Gastroesophageal sphincter (tissue), 4 donors: ENCODE measurements around the gene JAKMIP2. TPM values are rescaled to one million over a fixed set of nuclear protein-coding genes. Genes with fewer than 3 reads are reported as not detected.

Experiments
- ATAC-seq: fragments of 150-250 bp; one replicate; pipeline ENCODE4 v1.9.1; 2016; ENCODE audit warnings: mild to moderate bottlenecking, moderate library complexity
- H3K27ac ChIP-seq, 4 donors: fragments of 200-600 bp; sonication (generic) in 3 of 4; 1 replicate in 3 of 4; 2 replicates in 1 of 4; pipeline ENCODE4 v1.5.1; 2016 to 2019
- H3K27me3 ChIP-seq: fragments of 200-600 bp; sonication (generic); one replicate; pipeline ENCODE4 v1.5.1; 2019
- H3K36me3 ChIP-seq, 2 donors: fragments of 200-600 bp; sonication (generic); one replicate each; pipeline ENCODE4 v1.5.1; 2019; ENCODE audit warnings: control low read depth in 1 of 2
- H3K4me1 ChIP-seq, 3 donors: fragments of 200-600 bp; sonication (generic); 1 replicate in 2 of 3; 2 replicates in 1 of 3; pipeline ENCODE4 v1.5.1; 2016 to 2019; ENCODE audit warnings: control low read depth in 2 of 3
- H3K4me3 ChIP-seq, 2 donors: fragments of 200-600 bp; sonication (generic); one replicate each; pipeline ENCODE4 v1.5.1; 2019; ENCODE audit warnings: mild to moderate bottlenecking in 1 of 2, moderate library complexity in 1 of 2
- H3K9me3 ChIP-seq, 3 donors: fragments of 200-600 bp; sonication (generic); one replicate each; pipeline ENCODE4 v1.5.1; 2017 to 2019; ENCODE audit warnings: control low read depth in 2 of 3
- CTCF ChIP-seq, 4 experiments: fragments of 200-600 bp in 2 of 4; fragments of 450-650 bp in 2 of 4; sonication (generic) in 1 of 4; IDR thresholded peaks; one replicate each; pipeline ENCODE4 v1.5.1; 2017 to 2019; ENCODE audit warnings: antibody characterized with exemption in 4 of 4, mild to moderate bottlenecking in 2 of 4, moderate library complexity in 2 of 4
- EP300 ChIP-seq: sonication (generic); formaldehyde crosslinking; IDR thresholded peaks from one replicate; pipeline ENCODE4 v1.6.1; 2017; ENCODE audit warnings: antibody characterized with exemption, mild to moderate bottlenecking
- POLR2A ChIP-seq, 2 donors: fragments of 450-650 bp; IDR thresholded peaks; one replicate each; pipeline ENCODE4 v1.6.1; 2017; ENCODE audit warnings: antibody characterized with exemption in 2 of 2, mild to moderate bottlenecking in 2 of 2, moderate library complexity in 1 of 2
- POLR2AphosphoS5 ChIP-seq: sonication (generic); formaldehyde crosslinking; IDR thresholded peaks from one replicate; pipeline ENCODE4 v1.6.1; 2017; ENCODE audit warnings: antibody characterized with exemption
- WGBS, 2 donors: methylation state at CpG; one replicate each; pipeline ENCODE4 v1.1.5; 2018; ENCODE audit warnings: low coverage in 1 of 2; 5-methylcytosine and 5-hydroxymethylcytosine counted together
- total RNA-seq, 4 donors: library from RNA; depleted of rRNA; stranded (reverse); fragments of >200 nt; gene quantifications; one replicate each; pipeline ENCODE4 v1.1.0, GENCODE V29; 2016

Gene JAKMIP2
- total RNA-seq, 4 donors from 2014 or later = 0.62 to 2.3 (median 0.79) TPM

GRCh38 chr5:147800491-147800890 is 18.0 kb upstream of the JAKMIP2 start:
- TF ChIP-seq EP300 (no peak), CTCF (IDR thresholded peaks at IDR 0.05) (no peak), POLR2A (IDR thresholded peaks at IDR 0.05) (no peak), POLR2AphosphoS5 (no peak)
- Histone ChIP-seq H3K27ac (no peak overlapping the region), H3K27me3 (no peaks in the 10 kb centered on the region), H3K9me3 (no peaks in the 10 kb centered on the region), H3K4me3 (no peak overlapping the region), H3K4me1 (no peaks in the 10 kb centered on the region), H3K36me3 (no peaks in the 10 kb centered on the region)
- 72 to 79% methylated on average over 3 of the region's 3 CpGs for WGBS, 2 donors
- no peak for ATAC-seq

- no peaks in the 10 kb centered on the region for H3K36me3 ChIP-seq
- H3K27me3 ChIP-seq = no peaks in the 10 kb centered on the region
- no peak overlapping the region for H3K27ac ChIP-seq
- H3K9me3 ChIP-seq = no peaks in the 10 kb centered on the region
- H3K4me1 ChIP-seq = no peaks in the 10 kb centered on the region
- no peak for TF ChIP-seq EP300
- no peak for TF ChIP-seq POLR2A (IDR thresholded peaks at IDR 0.05)
- no peak for TF ChIP-seq POLR2AphosphoS5
- no peak overlapping the region for H3K4me3 ChIP-seq
- WGBS, 2 donors = 70 to 77% methylated on average over 5 to 6 of the region's 6 CpGs
- no peak for ATAC-seq
These were observed 14.2 kb upstream of the JAKMIP2 start for GRCh38 chr5:147796556-147797308.

DNA sequence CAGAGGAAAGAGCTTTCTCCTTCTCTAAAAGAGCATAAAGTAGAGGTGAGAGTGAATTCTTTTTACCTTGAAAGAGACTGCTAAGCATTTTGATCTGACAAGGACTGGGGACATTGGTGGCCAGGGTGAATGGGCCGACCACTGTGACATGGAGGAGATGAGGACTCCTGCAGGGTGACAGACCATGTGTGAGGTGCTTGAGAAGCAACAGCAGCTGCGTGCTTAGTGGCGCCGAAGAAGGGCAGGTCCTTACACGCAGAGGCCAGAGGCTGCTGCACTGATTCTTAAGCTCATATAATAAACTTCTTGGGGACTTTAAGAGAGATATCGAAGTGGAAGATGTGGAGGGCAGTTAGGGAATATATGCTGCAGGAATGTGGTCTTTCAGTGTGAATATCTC is 8.7 kb upstream of the JAKMIP2 start:
- Histone ChIP-seq H3K4me1 (no peaks in the 10 kb centered on the region), H3K36me3 (no peaks in the 10 kb centered on the region), H3K9me3 (no peaks in the 10 kb centered on the region), H3K4me3 (no peak overlapping the region), H3K27me3 (no peaks in the 10 kb centered on the region), H3K27ac (no peak overlapping the region)
- TF ChIP-seq CTCF (IDR thresholded peaks at IDR 0.05) (no peak), EP300 (no peak), POLR2A (IDR thresholded peaks at IDR 0.05) (no peak), POLR2AphosphoS5 (no peak)
- no peak for ATAC-seq
- 85 to 90% methylated on average over 4 to 6 of the region's 6 CpGs for WGBS, 2 donors

DNA sequence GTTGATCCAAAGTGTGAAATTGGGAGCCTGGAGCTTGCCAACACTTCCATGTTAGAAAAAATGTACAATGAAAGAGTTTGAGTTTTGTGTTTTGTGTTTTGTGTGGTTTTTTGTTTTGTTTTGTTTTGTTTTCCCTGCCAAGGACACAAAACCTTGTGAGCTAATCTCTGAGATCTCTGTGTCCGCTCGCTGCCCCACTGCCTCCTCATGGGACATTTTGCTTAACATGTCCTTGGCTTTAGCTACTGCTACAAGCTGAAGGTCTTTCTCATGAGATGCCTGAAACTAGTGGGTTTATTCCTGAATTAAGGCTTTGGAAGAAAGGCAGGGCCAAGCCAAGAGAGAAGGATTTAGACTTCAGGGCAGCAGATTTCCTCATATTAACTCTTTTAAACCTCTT is 7.3 kb upstream of the JAKMIP2 start:
- Histone ChIP-seq H3K4me1 (no peaks in the 10 kb centered on the region), H3K9me3 (no peaks in the 10 kb centered on the region), H3K27ac (no peak overlapping the region), H3K36me3 (no peaks in the 10 kb centered on the region), H3K27me3 (no peaks in the 10 kb centered on the region), H3K4me3 (no peak overlapping the region)
- 80% methylated on average over 2 of the region's 2 CpGs; no CpG with 5 or more reads in 1 of the 2 donors for WGBS, 2 donors
- no peak for TF ChIP-seq EP300
- TF ChIP-seq CTCF (IDR thresholded peaks at IDR 0.05) = no peak
- TF ChIP-seq POLR2AphosphoS5 = no peak
- TF ChIP-seq POLR2A (IDR thresholded peaks at IDR 0.05) = no peak
- no peak for ATAC-seq

- no peak overlapping the region for H3K27ac ChIP-seq
- no peaks in the 10 kb centered on the region for H3K9me3 ChIP-seq
- ATAC-seq = no peak
- no peaks in the 10 kb centered on the region for H3K36me3 ChIP-seq
- H3K4me1 ChIP-seq = no peaks in the 10 kb centered on the region
- H3K4me3 ChIP-seq = no peak overlapping the region
- H3K27me3 ChIP-seq = no peaks in the 10 kb centered on the region
- TF ChIP-seq POLR2AphosphoS5 (no peak), POLR2A (IDR thresholded peaks at IDR 0.05) (no peak), EP300 (no peak), CTCF (IDR thresholded peaks at IDR 0.05) (no peak)
These were observed 5.5 kb upstream of the JAKMIP2 start for GRCh38 chr5:147788023-147788422.
